Esophagus squamous epithelium (tissue), 4 donors: ENCODE results near the gene RNF151.
"Not testable (repeated sequence)": the region's sequence is repeated elsewhere in the genome, so short reads cannot be mapped to it uniquely, and the experiment has no call there.

Source experiments
- POLR2A ChIP-seq, 4 donors: fragments of 450-650 bp; IDR thresholded peaks; one replicate each; pipeline ENCODE4 v1.6.1; 2017; ENCODE audit warnings: antibody characterized with exemption in 4 of 4, mild to moderate bottlenecking in 4 of 4, moderate library complexity in 3 of 4
- TF ChIP-seq, protein P1 (sequence below), 6 experiments: fragments of 450-650 bp in 4 of 6; fragments of 200-600 bp in 2 of 6; sonication (generic) in 2 of 6; IDR thresholded peaks; one replicate each; pipeline ENCODE4 v1.5.1; 2016 to 2019; ENCODE audit warnings: antibody characterized with exemption in 6 of 6, mild to moderate bottlenecking in 4 of 6, moderate library complexity in 4 of 6

DNA sequence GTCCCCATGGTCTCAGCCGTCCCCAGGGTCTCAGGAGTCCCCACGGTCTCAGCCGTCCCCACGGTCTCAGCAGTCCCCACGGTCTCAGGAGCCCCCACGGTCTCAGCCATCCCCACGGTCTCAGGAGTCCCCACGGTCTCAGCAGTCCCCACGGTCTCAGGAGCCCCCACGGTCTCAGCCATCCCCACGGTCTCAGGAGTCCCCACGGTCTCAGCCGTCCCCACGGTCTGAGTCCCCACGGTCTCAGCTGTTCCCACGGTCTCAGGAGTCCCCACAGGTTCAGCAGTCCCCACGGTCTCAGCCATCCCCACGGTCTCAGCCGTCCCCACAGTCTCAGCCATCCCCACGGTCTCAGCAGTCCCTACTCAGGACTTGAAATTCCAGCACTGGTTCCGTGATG, 46.5 kb upstream of the RNF151 start:
- TF ChIP-seq, protein P1, sequence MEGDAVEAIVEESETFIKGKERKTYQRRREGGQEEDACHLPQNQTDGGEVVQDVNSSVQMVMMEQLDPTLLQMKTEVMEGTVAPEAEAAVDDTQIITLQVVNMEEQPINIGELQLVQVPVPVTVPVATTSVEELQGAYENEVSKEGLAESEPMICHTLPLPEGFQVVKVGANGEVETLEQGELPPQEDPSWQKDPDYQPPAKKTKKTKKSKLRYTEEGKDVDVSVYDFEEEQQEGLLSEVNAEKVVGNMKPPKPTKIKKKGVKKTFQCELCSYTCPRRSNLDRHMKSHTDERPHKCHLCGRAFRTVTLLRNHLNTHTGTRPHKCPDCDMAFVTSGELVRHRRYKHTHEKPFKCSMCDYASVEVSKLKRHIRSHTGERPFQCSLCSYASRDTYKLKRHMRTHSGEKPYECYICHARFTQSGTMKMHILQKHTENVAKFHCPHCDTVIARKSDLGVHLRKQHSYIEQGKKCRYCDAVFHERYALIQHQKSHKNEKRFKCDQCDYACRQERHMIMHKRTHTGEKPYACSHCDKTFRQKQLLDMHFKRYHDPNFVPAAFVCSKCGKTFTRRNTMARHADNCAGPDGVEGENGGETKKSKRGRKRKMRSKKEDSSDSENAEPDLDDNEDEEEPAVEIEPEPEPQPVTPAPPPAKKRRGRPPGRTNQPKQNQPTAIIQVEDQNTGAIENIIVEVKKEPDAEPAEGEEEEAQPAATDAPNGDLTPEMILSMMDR (IDR thresholded peaks at IDR 0.05), result not testable (repeated sequence)
- TF ChIP-seq POLR2A (IDR thresholded peaks at IDR 0.05), result not testable (repeated sequence)
